Endothelial cell of umbilical vein (primary cell): ENCODE data around the gene ANKRD34A. TPM values are rescaled to one million over a fixed set of nuclear protein-coding genes. Genes with fewer than 3 reads are reported as not detected.
A peak's percentile ranks its signal among the peaks of the same experiment; 100 is the strongest.

Experiments
- BruUV-seq: library from RNA; stranded (reverse); fragments of 400-500 nt; replicated peaks from 2 replicates; lab custom pipeline; 2021; lab: Mats Ljungman, UMichigan
- CTCF ChIA-PET: fragments of 300-600, 350-600 bp; sonication (Branson Sonifier 250); formaldehyde crosslinking; loops from one replicate; lab custom pipeline; 2021; ENCODE audit warnings: antibody characterized with exemption, inconsistent platforms; lab: Charles Lee
- POLR2A ChIA-PET: fragments of 300-600, 350-600 bp; sonication (Branson Sonifier 250); formaldehyde crosslinking; loops from one replicate; lab custom pipeline; 2021; ENCODE audit warnings: antibody characterized with exemption, inconsistent platforms; lab: Charles Lee
- DNase-seq: peaks from one replicate; pipeline ENCODE4 v3.0.0-alpha.2; 2011; ENCODE audit warnings: low read depth, low spot score
- FAIRE-seq: peaks from 2 replicates; lab custom pipeline; 2011; peaks lifted over from hg19 to GRCh38; lab: Jason Lieb, UNC
- H2AFZ ChIP-seq: 2 replicates; pipeline ENCODE4 v1.6.0; 2012; ENCODE audit warnings: low read depth, low read length, control low read depth, inconsistent platforms
- H3K27ac ChIP-seq: 2 replicates; pipeline ENCODE4 v1.5.1; 2011; ENCODE audit warnings: low read depth, mild to moderate bottlenecking, control low read depth, low read length, moderate library complexity; ENCODE audit not compliant: insufficient read depth
- H3K27me3 ChIP-seq, 2 experiments: 2 replicates each; pipeline versions ENCODE4 v1.6.0 to v1.6.1; 2011; ENCODE audit warnings: low read length in 2 of 2, mixed read lengths in 1 of 2; ENCODE audit not compliant: control insufficient read depth in 2 of 2, insufficient read depth in 2 of 2
- H3K36me3 ChIP-seq, 2 experiments: 2 replicates in 1 of 2; 3 replicates in 1 of 2; pipeline ENCODE4 v1.5.1; 2011; ENCODE audit warnings: low read length in 2 of 2, mild to moderate bottlenecking in 1 of 2, moderate library complexity in 1 of 2; ENCODE audit not compliant: control insufficient read depth in 2 of 2, insufficient read depth in 2 of 2; ENCODE audit errors: extremely low read depth in 1 of 2
- H3K4me1 ChIP-seq: 3 replicates; pipeline ENCODE4 v1.5.1; 2011; ENCODE audit warnings: mild to moderate bottlenecking, low read length; ENCODE audit not compliant: control insufficient read depth, insufficient read depth; ENCODE audit errors: extremely low read depth
- H3K4me2 ChIP-seq: 2 replicates; pipeline ENCODE4 v1.6.1; 2011; ENCODE audit warnings: low read length, control low read depth, mixed read lengths; ENCODE audit not compliant: insufficient read depth
- H3K4me3 ChIP-seq, 3 experiments: fragments of 200-600 bp in 1 of 3; sonication (generic), shearing (Covaris generic) in 1 of 3; replicated peaks in 1 of 3; 2 replicates each; pipeline ENCODE4 v1.5.1; 2011 to 2016; ENCODE audit warnings: control low read depth in 3 of 3, low read length in 3 of 3, mild to moderate bottlenecking in 2 of 3, inconsistent platforms in 1 of 3, low read depth in 1 of 3, moderate library complexity in 1 of 3; ENCODE audit not compliant: insufficient read depth in 1 of 3
- H3K79me2 ChIP-seq: 2 replicates; pipeline ENCODE4 v1.6.0; 2012; ENCODE audit warnings: low read length, inconsistent platforms; ENCODE audit not compliant: control insufficient read depth, insufficient read depth
- H3K9ac ChIP-seq: replicated peaks from 2 replicates; pipeline ENCODE3; 2011; ENCODE audit warnings: low read length, control low read depth; ENCODE audit not compliant: insufficient read depth; ENCODE audit errors: extremely low read depth
- H3K9me1 ChIP-seq: replicated peaks from 3 replicates; pipeline ENCODE4 v1.6.0; 2011; ENCODE audit warnings: mild to moderate bottlenecking, low read length; ENCODE audit not compliant: control insufficient read depth, insufficient read depth; ENCODE audit errors: extremely low read depth
- H3K9me3 ChIP-seq: replicated peaks from 2 replicates; pipeline ENCODE4 v1.5.1; 2012; ENCODE audit warnings: low read length, inconsistent platforms; ENCODE audit not compliant: control insufficient read depth, insufficient read depth
- H4K20me1 ChIP-seq: replicated peaks from 2 replicates; pipeline ENCODE3; 2011; ENCODE audit warnings: mild to moderate bottlenecking, low read length; ENCODE audit not compliant: control insufficient read depth, insufficient read depth; ENCODE audit errors: extremely low read depth
- EZH2 ChIP-seq: IDR thresholded peaks from 2 replicates; pipeline ENCODE4 v1.6.1; 2012; ENCODE audit warnings: borderline replicate concordance, low read depth, mild to moderate bottlenecking, moderate library complexity, low read length, inconsistent platforms; ENCODE audit not compliant: severe bottlenecking
- FOS ChIP-seq: IDR thresholded peaks from 2 replicates; pipeline ENCODE4 v1.6.1; 2011; ENCODE audit warnings: mild to moderate bottlenecking, low read length, moderate library complexity, borderline replicate concordance; ENCODE audit not compliant: insufficient read depth
- GATA2 ChIP-seq: IDR thresholded peaks from 2 replicates; pipeline ENCODE4 v1.7.0; 2011; ENCODE audit warnings: low read depth, mild to moderate bottlenecking, moderate library complexity, mixed read lengths, low read length; ENCODE audit not compliant: insufficient read length, insufficient read depth
- JUN ChIP-seq: IDR thresholded peaks from 2 replicates; pipeline ENCODE4 v1.6.1; 2011; ENCODE audit warnings: borderline replicate concordance, low read depth; ENCODE audit not compliant: insufficient read length, insufficient read depth
- MAX ChIP-seq: IDR thresholded peaks from 2 replicates; pipeline ENCODE4 v1.6.1; 2011; ENCODE audit not compliant: insufficient read depth, insufficient read length
- MYC ChIP-seq: IDR thresholded peaks from one replicate; pipeline ENCODE4 v1.6.1; 2011; ENCODE audit warnings: mild to moderate bottlenecking, low read depth, low read length
- POLR2A ChIP-seq: IDR thresholded peaks from 2 replicates; pipeline ENCODE4 v1.6.1; 2012; ENCODE audit warnings: low read depth, mild to moderate bottlenecking, control low read depth, low read length
- POLR2AphosphoS5 ChIP-seq: IDR thresholded peaks from 2 replicates; pipeline ENCODE4 v1.6.1; 2012; ENCODE audit warnings: low read depth, mild to moderate bottlenecking, control low read depth, low read length, moderate library complexity; ENCODE audit not compliant: insufficient read depth
- dilution Hi-C: fragments of 300-500 bp; cut with MboI; formaldehyde crosslinking; loops from one replicate; pipeline ENCODE4 v1.15.0; 2019; ENCODE audit warnings: low sequenced_read_pairs; ENCODE audit not compliant: extremely low pct_ligation_motif_present
- intact Hi-C: fragments of 100-400 bp; cut with micrococcal nuclease; formaldehyde crosslinking; loops from one replicate; pipeline ENCODE4 v1.10.0; 2022
- polyA plus RNA-seq, 4 experiments: library from polyadenylated mRNA; depleted of rRNA in 3 of 4; stranded (reverse) in 3 of 4; unstranded in 1 of 4; fragments of >200 nt; gene quantifications; 2 replicates each; pipeline versions ENCODE4 v1.2.1 to v1.2.3, GENCODE V29; 2011 to 2012; ENCODE audit warnings: missing spikeins in 1 of 4
- total RNA-seq: library from RNA; stranded (reverse); gene quantifications from 2 replicates; pipeline ENCODE4 v1.2.3, GENCODE V29; 2021
- TF ChIP-seq, protein P1 (sequence below), 2 donors: IDR thresholded peaks; 1 replicate in 1 of 2; 2 replicates in 1 of 2; pipeline ENCODE4 v1.5.1; 2011; ENCODE audit warnings: low read length in 2 of 2, mild to moderate bottlenecking in 2 of 2, moderate library complexity in 2 of 2, control low read depth in 1 of 2, inconsistent platforms in 1 of 2, low read depth in 1 of 2; ENCODE audit not compliant: insufficient read depth in 1 of 2; ENCODE audit errors: extremely low read depth in 1 of 2

Gene ANKRD34A
- total and polyA plus RNA-seq, 2 donors (not counting 3 experiments of a cell fraction or from before 2014, with no cell fraction given): 0.24 to 0.43 TPM

DNA sequence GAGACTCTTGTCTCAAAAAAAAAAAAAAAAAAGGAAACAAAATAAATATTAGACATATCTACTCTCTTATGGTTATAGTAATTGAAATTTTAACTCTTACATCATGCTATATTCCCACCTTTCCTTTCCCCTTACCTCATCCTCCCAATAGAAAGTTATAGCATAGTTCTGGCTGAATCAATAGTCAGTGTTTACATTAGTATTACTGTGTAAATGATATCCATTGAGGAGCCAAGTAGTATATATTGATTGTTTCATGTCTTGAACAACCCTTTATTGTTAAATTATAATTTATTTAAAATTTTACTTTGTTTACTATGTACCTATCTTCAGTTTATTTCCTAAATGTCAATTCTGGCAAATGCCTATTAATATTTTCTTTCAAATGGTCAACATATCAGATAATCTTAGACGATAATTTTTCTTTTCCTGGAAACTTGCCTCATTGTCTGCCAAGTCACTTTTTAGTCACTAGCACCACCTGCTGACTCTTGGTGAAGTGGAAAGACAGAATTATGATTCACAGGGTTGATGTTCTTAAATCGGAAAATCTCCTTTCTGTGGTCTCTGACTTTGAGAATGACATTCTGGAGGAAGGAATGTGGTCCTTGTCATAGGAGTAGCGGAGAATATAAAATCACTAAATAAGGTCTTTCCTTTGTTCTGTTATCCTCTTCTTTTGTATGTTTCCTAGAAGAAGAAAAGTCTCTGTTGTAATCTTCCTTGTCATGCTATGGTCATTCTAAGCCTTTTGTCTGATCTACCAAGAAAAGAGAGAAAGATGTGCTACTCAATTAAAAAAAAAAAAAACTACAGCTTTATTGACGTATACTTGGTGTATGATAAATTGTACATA is 48.6 kb upstream of the ANKRD34A start:
- no peak overlapping the region for H3K4me3 ChIP-seq
- H3K27ac ChIP-seq: no peak overlapping the region
- POLR2A ChIA-PET: no interaction called here
- no peaks in the 10 kb centered on the region for H3K9me1 ChIP-seq
- H3K27me3 ChIP-seq: peaks cover 7 to 10% of the 10 kb centered on the region in 2 experiments
- H3K4me2 ChIP-seq: no peak overlapping the region
- no peak overlapping the region for H3K9ac ChIP-seq
- no peak for TF ChIP-seq JUN
- TF ChIP-seq, protein P1, sequence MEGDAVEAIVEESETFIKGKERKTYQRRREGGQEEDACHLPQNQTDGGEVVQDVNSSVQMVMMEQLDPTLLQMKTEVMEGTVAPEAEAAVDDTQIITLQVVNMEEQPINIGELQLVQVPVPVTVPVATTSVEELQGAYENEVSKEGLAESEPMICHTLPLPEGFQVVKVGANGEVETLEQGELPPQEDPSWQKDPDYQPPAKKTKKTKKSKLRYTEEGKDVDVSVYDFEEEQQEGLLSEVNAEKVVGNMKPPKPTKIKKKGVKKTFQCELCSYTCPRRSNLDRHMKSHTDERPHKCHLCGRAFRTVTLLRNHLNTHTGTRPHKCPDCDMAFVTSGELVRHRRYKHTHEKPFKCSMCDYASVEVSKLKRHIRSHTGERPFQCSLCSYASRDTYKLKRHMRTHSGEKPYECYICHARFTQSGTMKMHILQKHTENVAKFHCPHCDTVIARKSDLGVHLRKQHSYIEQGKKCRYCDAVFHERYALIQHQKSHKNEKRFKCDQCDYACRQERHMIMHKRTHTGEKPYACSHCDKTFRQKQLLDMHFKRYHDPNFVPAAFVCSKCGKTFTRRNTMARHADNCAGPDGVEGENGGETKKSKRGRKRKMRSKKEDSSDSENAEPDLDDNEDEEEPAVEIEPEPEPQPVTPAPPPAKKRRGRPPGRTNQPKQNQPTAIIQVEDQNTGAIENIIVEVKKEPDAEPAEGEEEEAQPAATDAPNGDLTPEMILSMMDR (IDR thresholded peaks at IDR 0.05; ENCODE audit: extremely low read depth in 1 of 2, insufficient read depth in 1 of 2, low read depth in 1 of 2, low read length in 2 of 2): peak; percentile 52 to 60
- TF ChIP-seq GATA2: peak; percentile 40
- no peak for TF ChIP-seq POLR2A
- no peak for TF ChIP-seq POLR2AphosphoS5
- no peak for TF ChIP-seq MYC
- TF ChIP-seq MAX: no peak
- no peak for TF ChIP-seq EZH2
- TF ChIP-seq FOS: no peak
- BruUV-seq: no TSS peak
- H3K79me2 ChIP-seq: no peaks in the 10 kb centered on the region
- CTCF ChIA-PET: interaction anchor here (1.2 to 12.6 kb wide), 7 partner anchors 9 to 167 kb away, joined by 3 to 496 read pairs (median 6); partner anchors contain the start of genes ANKRD34A, HJV, NUDT17 and POLR3GL
- peaks cover 4% of the 10 kb centered on the region for H3K4me1 ChIP-seq
- H3K9me3 ChIP-seq: no peaks in the 10 kb centered on the region
- H4K20me1 ChIP-seq: no peaks in the 10 kb centered on the region
- intact Hi-C loops (loop anchor here (1.0 to 2.0 kb wide), 4 partner anchors 36 to 292 kb away; no protein-coding TSS in a partner anchor), dilution Hi-C loops (no loop called here)
- DNase-seq (peak; percentile 84), FAIRE-seq (peak; percentile 94)
- H3K36me3 ChIP-seq: no peaks in the 10 kb centered on the region
- no peak overlapping the region for H2AFZ ChIP-seq
